ENCODE results near the gene SLC17A4. TPM values are rescaled to one million over a fixed set of nuclear protein-coding genes. Genes with fewer than 3 reads are reported as not detected.

The SLC17A4 gene
- total RNA-seq, 1 experiment from 2014 or later = not detected

DNA sequence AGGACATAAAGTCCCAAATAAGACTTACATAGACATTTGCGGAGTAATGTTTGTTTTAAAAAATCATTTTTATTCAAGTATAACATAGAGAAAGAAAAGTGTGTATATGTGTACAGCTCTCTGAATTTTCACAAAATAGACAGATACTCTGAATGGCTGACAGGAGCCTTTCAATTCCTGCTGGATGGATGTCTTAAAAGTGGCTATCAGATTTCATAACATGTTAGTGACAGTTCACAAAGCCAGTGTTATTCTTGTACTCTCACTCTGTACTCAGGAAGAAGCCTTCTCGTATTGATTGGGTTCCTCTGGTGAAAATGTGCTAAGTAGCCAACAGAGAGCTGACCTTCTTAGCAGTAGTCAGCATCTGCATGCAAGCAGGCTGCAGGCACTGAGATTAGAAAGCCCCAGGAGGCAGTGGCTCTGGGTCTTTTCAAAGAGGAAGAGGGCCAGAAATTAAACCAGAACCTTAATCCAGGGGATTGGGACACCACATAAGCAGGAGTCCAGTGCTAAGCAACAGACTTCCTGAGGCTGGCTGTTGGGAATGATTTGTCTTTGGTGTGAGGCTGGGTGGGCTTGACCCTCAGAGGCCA is 19.7 kb downstream of the SLC17A4 start:
- ChIA-PET POLR2A (ENCODE audit: low non-redundant PET) (no interaction called here), CTCF (no interaction called here)
- no TSS peak for BruUV-seq (replicated peaks)
- intact Hi-C loops (cut with micrococcal nuclease; ENCODE audit: unreplicated experiment) = no loop called here
- Histone ChIP-seq H3K9me3 (ENCODE audit: low read depth, low read length, poor library complexity, severe bottlenecking) (no peaks in the 10 kb centered on the region), H3K4me3 (ENCODE audit: low read depth, low read length, poor library complexity, severe bottlenecking) (no peak overlapping the region), H3K36me3 (ENCODE audit: insufficient read depth, low read length, poor library complexity, severe bottlenecking) (no peaks in the 10 kb centered on the region), H3K4me1 (ENCODE audit: insufficient read depth, low read length, poor library complexity, severe bottlenecking) (no peaks in the 10 kb centered on the region), H3K27me3 (replicated peaks; ENCODE audit: insufficient read depth, low read depth, low read length, poor library complexity) (no peaks in the 10 kb centered on the region), H3K27ac (ENCODE audit: low read depth, low read length, poor library complexity, severe bottlenecking) (no peak overlapping the region)
- no peak for TF ChIP-seq CTCF (conservative IDR thresholded peaks at IDR 0.05; ENCODE audit: low read depth, low read length)
- TF ChIP-seq EZH2 (IDR thresholded peaks at IDR 0.05; ENCODE audit: borderline replicate concordance, low read depth, low read length, poor library complexity, severe bottlenecking) = no peak
- no peak for DNase-seq (ENCODE audit: low spot score)

- Histone ChIP-seq H3K4me1 (ENCODE audit: insufficient read depth, low read length, poor library complexity, severe bottlenecking) (no peaks in the 10 kb centered on the region), H3K4me3 (ENCODE audit: low read depth, low read length, poor library complexity, severe bottlenecking) (no peak overlapping the region), H3K9me3 (ENCODE audit: low read depth, low read length, poor library complexity, severe bottlenecking) (no peaks in the 10 kb centered on the region), H3K36me3 (ENCODE audit: insufficient read depth, low read length, poor library complexity, severe bottlenecking) (no peaks in the 10 kb centered on the region), H3K27me3 (replicated peaks; ENCODE audit: insufficient read depth, low read depth, low read length, poor library complexity) (no peaks in the 10 kb centered on the region), H3K27ac (ENCODE audit: low read depth, low read length, poor library complexity, severe bottlenecking) (no peak overlapping the region)
- BruUV-seq (replicated peaks) = no TSS peak
- DNase-seq (ENCODE audit: low spot score) = no peak
- POLR2A ChIA-PET (ENCODE audit: low non-redundant PET) = no interaction called here
- TF ChIP-seq EZH2 (IDR thresholded peaks at IDR 0.05; ENCODE audit: borderline replicate concordance, low read depth, low read length, poor library complexity, severe bottlenecking) (no peak), CTCF (conservative IDR thresholded peaks at IDR 0.05; ENCODE audit: low read depth, low read length) (no peak)
- CTCF ChIA-PET = no interaction called here
- intact Hi-C loops (cut with micrococcal nuclease; ENCODE audit: unreplicated experiment) = no loop called here
Observed at GRCh38 chr6:25777031-25777430, 22.5 kb downstream of the SLC17A4 start.

- no TSS peak for BruUV-seq (replicated peaks)
- no peaks in the 10 kb centered on the region for H3K27me3 ChIP-seq (replicated peaks; ENCODE audit: insufficient read depth, low read depth, low read length, poor library complexity)
- no peak for TF ChIP-seq CTCF (conservative IDR thresholded peaks at IDR 0.05; ENCODE audit: low read depth, low read length)
- no peak for TF ChIP-seq EZH2 (IDR thresholded peaks at IDR 0.05; ENCODE audit: borderline replicate concordance, low read depth, low read length, poor library complexity, severe bottlenecking)
- intact Hi-C loops (cut with micrococcal nuclease; ENCODE audit: unreplicated experiment) = no loop called here
- no peak overlapping the region for H3K4me3 ChIP-seq (ENCODE audit: low read depth, low read length, poor library complexity, severe bottlenecking)
- H3K36me3 ChIP-seq (ENCODE audit: insufficient read depth, low read length, poor library complexity, severe bottlenecking) = no peaks in the 10 kb centered on the region
- H3K27ac ChIP-seq (ENCODE audit: low read depth, low read length, poor library complexity, severe bottlenecking) = no peak overlapping the region
- CTCF ChIA-PET = no interaction called here
- no peaks in the 10 kb centered on the region for H3K9me3 ChIP-seq (ENCODE audit: low read depth, low read length, poor library complexity, severe bottlenecking)
- DNase-seq (ENCODE audit: low spot score) = no peak
- POLR2A ChIA-PET (ENCODE audit: low non-redundant PET) = no interaction called here
- no peaks in the 10 kb centered on the region for H3K4me1 ChIP-seq (ENCODE audit: insufficient read depth, low read length, poor library complexity, severe bottlenecking)
Observed at GRCh38 chr6:25777856-25778649, 23.5 kb downstream of the SLC17A4 start.
